IPS-15b (cell line): Measurements from ENCODE around the gene CATSPERZ.
"Not testable (repeated sequence)": the region's sequence is repeated elsewhere in the genome, so short reads cannot be mapped to it uniquely, and the experiment has no call there.

ENCODE experiments used
- H3K27me3 ChIP-seq: one replicate; pipeline ENCODE4 v1.6.1; 2013; ENCODE audit warnings: low read length; ENCODE audit not compliant: control insufficient read depth, insufficient read depth
- H3K36me3 ChIP-seq: one replicate; pipeline ENCODE4 v1.6.1; 2013; ENCODE audit warnings: low read length; ENCODE audit not compliant: control insufficient read depth, insufficient read depth
- H3K4me1 ChIP-seq: one replicate; pipeline ENCODE4 v1.6.1; 2013; ENCODE audit warnings: mild to moderate bottlenecking, low read length; ENCODE audit not compliant: control insufficient read depth, insufficient read depth
- H3K4me3 ChIP-seq: one replicate; pipeline ENCODE4 v1.5.1; 2013; ENCODE audit warnings: low read depth, low read length
- H3K9ac ChIP-seq: one replicate; pipeline ENCODE4 v1.6.1; 2013; ENCODE audit warnings: low read depth, mild to moderate bottlenecking, low read length
- H3K9me3 ChIP-seq: one replicate; pipeline ENCODE4 v1.6.1; 2013; ENCODE audit warnings: mild to moderate bottlenecking, low read length; ENCODE audit not compliant: control insufficient read depth, insufficient read depth

CATSPERZ gene

GRCh38 chr11:64303109-64304031, 3.2 kb downstream of the CATSPERZ start:
- H3K9me3 ChIP-seq = no peaks in the 10 kb centered on the region
- no peak overlapping the region for H3K4me3 ChIP-seq
- H3K4me1 ChIP-seq = peaks cover 5% of the 10 kb centered on the region
- H3K9ac ChIP-seq = no peak overlapping the region
- H3K36me3 ChIP-seq = no peaks in the 10 kb centered on the region
- peaks cover 38% of the 10 kb centered on the region for H3K27me3 ChIP-seq

GRCh38 chr11:64304032-64304315, 3.8 kb downstream of the CATSPERZ start:
- no peaks in the 10 kb centered on the region for H3K36me3 ChIP-seq
- no peaks in the 10 kb centered on the region for H3K9me3 ChIP-seq
- peaks cover 32% of the 10 kb centered on the region for H3K27me3 ChIP-seq
- H3K4me1 ChIP-seq = peaks cover 5% of the 10 kb centered on the region
- H3K4me3 ChIP-seq = peak overlapping the region; percentile 91
- no peak overlapping the region for H3K9ac ChIP-seq

- Histone ChIP-seq H3K36me3 (no peaks in the 10 kb centered on the region), H3K27me3 (peaks cover 27% of the 10 kb centered on the region), H3K9ac (peak overlapping the region; percentile 97), H3K9me3 (no peaks in the 10 kb centered on the region), H3K4me1 (peaks cover 5% of the 10 kb centered on the region), H3K4me3 (peak overlapping the region; percentile 91)
Observed at GRCh38 chr11:64304316-64305072, 4.3 kb downstream of the CATSPERZ start.

GRCh38 chr11:64305075-64305690, 5.0 kb downstream of the CATSPERZ start, which contains the start of gene ESRRA:
Gene ESRRA (plus strand): TSS chr11:64305524. CDS start chr11:64307180, 1,656 bp downstream.
- Histone ChIP-seq H3K9me3 (no peaks in the 10 kb centered on the region), H3K36me3 (no peaks in the 10 kb centered on the region), H3K4me3 (peak within 1 kb of the TSS; percentile 91), H3K4me1 (peaks cover 5% of the 10 kb centered on the region), H3K9ac (peak within 1 kb of the TSS; percentile 97), H3K27me3 (peaks cover 20% of the 10 kb centered on the region)

- peaks cover 5% of the 10 kb centered on the region for H3K4me1 ChIP-seq
- H3K9me3 ChIP-seq = no peaks in the 10 kb centered on the region
- peaks cover 13% of the 10 kb centered on the region for H3K27me3 ChIP-seq
- H3K9ac ChIP-seq = peak overlapping the region; percentile 93
- H3K36me3 ChIP-seq = no peaks in the 10 kb centered on the region
- peak overlapping the region; percentile 80 for H3K4me3 ChIP-seq
Observed at GRCh38 chr11:64305691-64306562, 5.8 kb downstream of the CATSPERZ start.

GRCh38 chr11:64306563-64306875, 6.4 kb downstream of the CATSPERZ start:
- H3K9me3 ChIP-seq = no peaks in the 10 kb centered on the region
- peaks cover 5% of the 10 kb centered on the region for H3K4me1 ChIP-seq
- H3K9ac ChIP-seq = peak overlapping the region; percentile 93
- H3K4me3 ChIP-seq = peak overlapping the region; percentile 80
- peaks cover 2% of the 10 kb centered on the region for H3K36me3 ChIP-seq
- peaks cover 8% of the 10 kb centered on the region for H3K27me3 ChIP-seq

GRCh38 chr11:64306876-64307622, 6.9 kb downstream of the CATSPERZ start:
- Histone ChIP-seq H3K9ac (peak overlapping the region; percentile 93), H3K9me3 (no peaks in the 10 kb centered on the region), H3K27me3 (peaks cover 2% of the 10 kb centered on the region), H3K4me1 (peaks cover 5% of the 10 kb centered on the region), H3K4me3 (peak overlapping the region; percentile 80), H3K36me3 (peaks cover 2% of the 10 kb centered on the region)

GRCh38 chr11:64307795-64308194, 7.6 kb downstream of the CATSPERZ start:
- not testable (repeated sequence) for H3K9ac ChIP-seq, H3K36me3 ChIP-seq, H3K4me3 ChIP-seq, H3K27me3 ChIP-seq, H3K4me1 ChIP-seq, H3K9me3 ChIP-seq

- Histone ChIP-seq H3K4me3 (no peak overlapping the region), H3K9me3 (no peaks in the 10 kb centered on the region), H3K4me1 (no peaks in the 10 kb centered on the region), H3K36me3 (peaks cover 18% of the 10 kb centered on the region), H3K27me3 (no peaks in the 10 kb centered on the region), H3K9ac (peak overlapping the region; percentile 47)
Observed at GRCh38 chr11:64312947-64313346, 12.8 kb downstream of the CATSPERZ start.

- H3K27me3 ChIP-seq = no peaks in the 10 kb centered on the region
- H3K9me3 ChIP-seq = no peaks in the 10 kb centered on the region
- no peak overlapping the region for H3K4me3 ChIP-seq
- H3K9ac ChIP-seq = no peak overlapping the region
- H3K36me3 ChIP-seq = peaks cover 18% of the 10 kb centered on the region
- H3K4me1 ChIP-seq = no peaks in the 10 kb centered on the region
Observed at GRCh38 chr11:64313491-64314145, 13.5 kb downstream of the CATSPERZ start.
